ENCODE data around the gene IFT122.

DNA sequence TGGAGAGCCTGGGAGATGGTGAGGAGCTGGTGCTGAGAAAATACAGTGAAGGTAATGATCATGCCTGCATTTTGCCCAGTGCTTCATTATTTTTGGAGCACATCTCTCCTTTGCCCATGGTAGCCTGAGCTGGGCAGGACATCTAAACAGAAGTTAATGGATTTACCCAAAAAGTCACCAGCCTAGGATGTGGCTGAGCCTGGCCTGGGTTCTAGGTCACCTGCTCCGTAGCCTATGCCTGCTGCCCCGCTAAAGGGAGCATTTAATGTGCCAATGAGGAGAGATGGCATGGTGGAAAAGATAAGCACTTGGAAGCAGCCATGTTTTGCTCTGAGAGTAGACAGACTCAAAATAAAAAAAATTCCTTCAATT, 46.6 kb downstream of the IFT122 start:
- TF ChIP-seq ZNF384 (IDR thresholded peaks at IDR 0.05), result no peak
- TF ChIP-seq ELF4 (IDR thresholded peaks at IDR 0.05), result no peak
- TF ChIP-seq SP1 (IDR thresholded peaks at IDR 0.05), result no peak
- no peak for TF ChIP-seq SUZ12 (IDR thresholded peaks at IDR 0.05)
- TF ChIP-seq FOXA1 (IDR thresholded peaks at IDR 0.05), result no peak
- TF ChIP-seq FOXK2 (IDR thresholded peaks at IDR 0.05), result no peak

Measured in HEK293T (cell line).